ENCODE measurements around the gene STARD5. TPM values are rescaled to one million over a fixed set of nuclear protein-coding genes. Genes with fewer than 3 reads are reported as not detected.

Gene STARD5
- total RNA-seq, 2 experiments from 2014 or later = 6.5 to 20.3 TPM

GRCh38 chr15:81326466-81327212, 2.7 kb upstream of the STARD5 start:
- TF ChIP-seq EZH2phosphoT487 (IDR thresholded peaks at IDR 0.05; ENCODE audit: borderline replicate concordance, low read depth, low read length) = no peak
- TF ChIP-seq CTCF (conservative IDR thresholded peaks at IDR 0.05; ENCODE audit: low read length) = no peak
- Histone ChIP-seq H3K9me2 (ENCODE audit: insufficient read depth, low read length) (no peaks in the 10 kb centered on the region), H3K4me1 (ENCODE audit: insufficient read depth, low read length, poor library complexity, severe bottlenecking) (peaks cover 46% of the 10 kb centered on the region), H2AFZ (ENCODE audit: low read length) (peak overlapping the region; percentile 48; the same call in 1 of the 2 replicates), H3K27ac (ENCODE audit: low read depth, low read length, poor library complexity, severe bottlenecking) (peak overlapping the region; percentile 14), H3K4me3 (ENCODE audit: low read depth, low read length, poor library complexity, severe bottlenecking) (no peak overlapping the region), H3K79me2 (ENCODE audit: insufficient read depth, low read depth, low read length) (peaks cover 4% of the 10 kb centered on the region; the same call in 1 of the 2 replicates), H3K36me3 (ENCODE audit: insufficient read depth, low read length) (0 out of 2 replicates have a peak, but pooled peaks cover 6% of the 10 kb centered on the region), H3K9me3 (ENCODE audit: low read length) (no peaks in the 10 kb centered on the region), H4K20me1 (ENCODE audit: insufficient read depth, low read length) (0 out of 2 replicates have a peak, but pooled peaks cover 3% of the 10 kb centered on the region), H3K4me2 (ENCODE audit: low read length) (peak overlapping the region; percentile 61)
- ChIA-PET CTCF (ENCODE audit: unreplicated experiment) (interaction anchor here (1.0 to 2.1 kb wide), 3 partner anchors 10 to 31 kb away, joined by 3 to 10 read pairs (median 5); no protein-coding TSS in a partner anchor), POLR2A (interaction anchor here (0.7 to 2.9 kb wide), 9 partner anchors 7 to 61 kb away, joined by 3 to 12 read pairs (median 4); no protein-coding TSS in a partner anchor)
- no TSS peak for BruUV-seq (replicated peaks)
- DNase-seq (ENCODE audit: low spot score) = no peak
- intact Hi-C loops (cut with micrococcal nuclease; ENCODE audit: unreplicated experiment) = no loop called here

DNA sequence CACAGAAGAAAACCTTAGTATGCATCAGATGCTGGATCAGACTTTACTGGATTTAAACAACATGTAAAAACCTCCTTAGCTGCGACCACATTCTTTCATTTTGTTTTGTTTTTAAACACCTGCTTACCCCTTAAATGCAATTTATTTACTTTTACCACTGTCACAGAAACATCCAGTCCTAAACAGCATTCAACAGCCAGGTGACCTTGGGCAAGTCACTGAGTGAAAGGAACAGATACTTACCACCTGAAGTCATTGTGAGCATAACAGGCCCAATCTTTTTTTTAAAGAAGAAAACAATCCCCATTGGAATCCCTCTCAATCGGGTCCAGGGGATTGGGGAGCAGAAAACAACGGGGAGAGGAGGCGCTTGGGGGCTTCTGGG, 390 bp downstream of the STARD5 start:
- peaks cover 4% of the 10 kb centered on the region; the same call in 1 of the 2 replicates for H3K79me2 ChIP-seq (ENCODE audit: insufficient read depth, low read depth, low read length)
- no peak overlapping the region for H3K27ac ChIP-seq (ENCODE audit: low read depth, low read length, poor library complexity, severe bottlenecking)
- peaks cover 30% of the 10 kb centered on the region for H3K36me3 ChIP-seq (ENCODE audit: insufficient read depth, low read length)
- POLR2A ChIA-PET = interaction anchor here (0.6 to 1.2 kb wide), 9 partner anchors 11 to 542 kb away, joined by 3 to 10 read pairs (median 4); no protein-coding TSS in a partner anchor
- peak overlapping the region; percentile 91 for H3K4me2 ChIP-seq (ENCODE audit: low read length)
- H3K4me1 ChIP-seq (ENCODE audit: insufficient read depth, low read length, poor library complexity, severe bottlenecking) = peaks cover 49% of the 10 kb centered on the region
- no peak for TF ChIP-seq EZH2phosphoT487 (IDR thresholded peaks at IDR 0.05; ENCODE audit: borderline replicate concordance, low read depth, low read length)
- TF ChIP-seq CTCF (conservative IDR thresholded peaks at IDR 0.05; ENCODE audit: low read length) = no peak
- DNase-seq (ENCODE audit: low spot score) = no peak
- peak overlapping the region; percentile 63; the same call in 1 of the 2 replicates for H2AFZ ChIP-seq (ENCODE audit: low read length)
- 0 out of 2 replicates have a peak, but pooled peaks cover 3% of the 10 kb centered on the region for H4K20me1 ChIP-seq (ENCODE audit: insufficient read depth, low read length)
- BruUV-seq (replicated peaks) = TSS peak; percentile 79
- CTCF ChIA-PET (ENCODE audit: unreplicated experiment) = interaction anchor here (0.6 to 1.2 kb wide), 3 partner anchors 15 to 44 kb away, joined by 3 to 4 read pairs (median 3); no protein-coding TSS in a partner anchor
- H3K4me3 ChIP-seq (ENCODE audit: low read depth, low read length, poor library complexity, severe bottlenecking) = peak overlapping the region; percentile 78
- H3K9me2 ChIP-seq (ENCODE audit: insufficient read depth, low read length) = no peaks in the 10 kb centered on the region
- H3K9me3 ChIP-seq (ENCODE audit: low read length) = no peaks in the 10 kb centered on the region
- intact Hi-C loops (cut with micrococcal nuclease; ENCODE audit: unreplicated experiment) = loop anchor here (5.0 kb wide), 1 partner anchor 326 kb away; no protein-coding TSS in a partner anchor
